HTERT RPE-1 (cell line): ENCODE data around the gene PDK1.

Experiments
- in situ Hi-C: fragments of 300-500 bp; cut with MboI; formaldehyde crosslinking; loops from 4 replicates; pipeline ENCODE4 v1.14.3; 2020; ENCODE audit warnings: low sequenced_read_pairs

The PDK1 gene

DNA sequence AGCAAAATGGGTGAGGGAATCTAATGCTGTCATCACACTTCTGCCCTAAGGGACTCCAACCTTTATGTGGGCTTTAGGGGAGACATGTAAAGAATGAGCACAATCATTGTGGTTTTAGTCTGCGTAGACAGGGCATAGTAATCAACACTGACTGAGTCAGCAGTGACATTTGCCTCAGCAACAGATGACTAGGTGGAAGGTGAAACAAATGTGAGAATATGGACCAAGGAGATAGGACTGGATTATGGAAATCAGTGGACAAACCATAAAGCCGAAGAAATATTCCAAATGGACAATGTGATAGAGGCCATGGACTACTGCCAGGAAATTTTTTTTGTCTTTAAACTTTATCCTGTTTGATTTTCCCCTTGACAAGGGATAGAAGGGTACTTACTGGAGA is 83.9 kb downstream of the PDK1 start:
- in situ Hi-C loops: no loop called here

DNA sequence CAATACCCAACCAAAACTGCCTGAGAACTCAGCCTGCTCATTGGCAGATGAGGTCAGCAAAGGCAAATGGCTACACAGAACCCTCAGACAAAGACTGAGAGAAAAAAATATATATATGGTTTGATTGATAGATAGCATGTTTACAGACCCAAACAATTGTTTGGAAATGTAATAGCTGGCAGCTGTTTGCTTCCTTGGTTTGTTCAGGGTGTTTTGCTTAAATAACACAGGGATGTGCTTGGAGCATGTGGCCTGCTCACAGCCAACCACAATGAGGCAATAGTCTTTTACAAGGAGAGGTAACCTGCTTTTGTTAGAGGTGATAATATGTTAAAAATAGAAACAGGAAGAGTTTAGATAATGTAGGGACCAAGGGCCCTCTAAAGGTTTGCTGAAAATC is 84.5 kb downstream of the PDK1 start:
- in situ Hi-C loops: no loop called here

DNA sequence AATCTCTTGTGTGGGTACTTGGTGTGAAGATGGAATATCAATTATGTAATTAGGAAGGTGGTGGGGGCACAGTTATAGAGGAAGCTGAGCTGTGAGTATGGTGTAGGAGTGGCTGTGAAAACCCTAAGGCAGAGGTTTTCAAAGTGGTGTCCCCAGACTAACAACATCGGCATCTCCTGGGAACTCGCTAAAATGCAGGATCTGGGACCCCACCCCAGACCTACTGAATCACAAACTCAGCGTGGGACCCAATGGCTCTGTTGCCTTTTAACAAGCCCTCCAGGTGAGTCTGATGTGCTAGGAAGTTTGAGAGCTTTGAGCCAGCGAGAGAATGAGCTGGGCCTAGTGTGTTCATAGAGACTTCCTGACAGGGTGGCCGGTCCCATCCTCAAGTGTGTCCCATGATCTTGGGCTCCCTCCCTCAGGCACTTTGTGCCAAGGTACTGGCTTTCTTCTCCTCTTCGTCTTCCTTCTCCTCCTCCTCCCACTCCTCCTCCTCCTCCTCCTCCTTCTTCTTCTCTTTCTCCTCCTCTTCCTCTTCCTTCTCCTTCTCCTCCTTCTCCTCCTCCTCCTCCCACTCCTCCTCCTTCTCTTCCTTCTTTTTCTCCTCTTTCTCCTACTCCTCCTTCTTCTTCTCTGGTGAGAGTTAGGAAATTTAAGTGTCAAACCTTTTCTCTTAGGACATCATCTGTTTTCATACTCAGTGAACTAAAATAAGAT is 86.6 kb downstream of the PDK1 start:
- in situ Hi-C loops: no loop called here

DNA sequence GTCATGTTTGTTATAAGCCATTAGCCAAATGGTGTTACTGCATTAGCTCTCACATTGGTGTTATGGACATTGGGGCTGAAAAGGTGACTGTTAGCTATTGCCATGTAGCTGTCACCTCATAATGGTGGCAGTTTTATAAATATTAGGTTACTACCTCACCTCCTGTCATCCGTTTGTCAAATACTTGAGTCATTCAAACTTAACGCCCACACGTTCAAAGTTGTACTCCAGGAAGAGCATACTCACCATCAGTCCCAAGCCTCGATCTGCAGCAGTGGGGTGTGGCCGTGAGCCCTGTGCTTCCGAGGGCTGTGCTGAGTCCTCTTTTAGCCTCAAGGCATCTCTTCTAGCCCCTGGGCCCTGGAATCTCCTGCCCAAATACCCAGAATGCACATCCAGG is 87.3 kb downstream of the PDK1 start:
- in situ Hi-C loops: no loop called here

DNA sequence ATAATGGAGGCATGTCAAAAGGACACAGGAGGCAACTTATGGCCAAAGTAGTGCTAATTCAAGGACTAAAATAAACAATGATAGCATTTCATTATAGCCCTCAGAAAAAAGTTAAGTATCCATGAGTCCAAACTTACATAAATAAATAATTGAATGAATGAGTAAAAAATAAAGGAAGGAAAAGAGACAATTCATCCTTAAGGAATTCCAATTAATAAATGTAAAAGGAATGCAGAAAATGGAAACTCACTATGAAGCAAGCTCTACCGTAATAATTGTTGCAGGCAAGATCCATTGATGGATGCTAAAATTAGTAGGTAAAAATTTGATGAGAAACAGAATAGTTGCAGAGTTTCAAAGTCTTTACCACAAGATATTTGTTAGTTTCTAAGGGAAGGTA is 91.5 kb downstream of the PDK1 start:
- in situ Hi-C loops: no loop called here

DNA sequence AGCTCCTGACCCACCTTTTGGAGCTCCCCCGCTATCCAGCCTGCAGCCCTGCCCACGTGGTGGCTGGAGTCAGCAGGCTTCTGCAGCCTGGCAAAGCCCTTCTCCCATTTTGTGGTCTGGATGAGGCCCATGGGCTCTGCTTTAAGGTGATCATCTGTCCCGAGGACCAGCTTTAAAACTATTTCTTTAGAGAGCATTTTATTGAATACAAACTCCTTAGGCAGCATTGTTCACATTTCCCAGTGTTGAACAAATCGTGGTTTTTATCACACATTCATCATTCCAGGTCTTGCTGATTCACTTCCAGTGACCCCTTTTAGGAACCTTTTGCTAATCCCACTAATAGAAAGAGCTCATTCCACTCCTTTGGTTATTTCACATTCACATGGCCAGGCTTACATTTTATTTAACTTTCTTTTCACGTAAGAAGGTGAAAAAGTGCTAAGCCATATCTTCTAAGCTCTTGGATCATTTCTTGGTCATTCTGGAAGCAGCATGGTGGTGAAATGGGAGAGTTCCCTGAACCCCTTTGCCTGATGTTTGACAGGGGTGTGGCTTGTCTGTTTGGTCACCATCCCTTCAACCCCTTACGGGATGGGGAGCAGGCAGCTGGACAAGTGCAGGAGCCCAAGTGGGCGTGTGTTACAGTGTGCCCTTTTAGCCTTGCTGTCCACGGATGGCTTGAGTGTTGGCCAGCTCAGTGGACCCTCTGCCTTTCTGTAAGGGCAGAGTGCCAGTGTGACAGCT is 99.4 kb downstream of the PDK1 start:
- in situ Hi-C loops: no loop called here

DNA sequence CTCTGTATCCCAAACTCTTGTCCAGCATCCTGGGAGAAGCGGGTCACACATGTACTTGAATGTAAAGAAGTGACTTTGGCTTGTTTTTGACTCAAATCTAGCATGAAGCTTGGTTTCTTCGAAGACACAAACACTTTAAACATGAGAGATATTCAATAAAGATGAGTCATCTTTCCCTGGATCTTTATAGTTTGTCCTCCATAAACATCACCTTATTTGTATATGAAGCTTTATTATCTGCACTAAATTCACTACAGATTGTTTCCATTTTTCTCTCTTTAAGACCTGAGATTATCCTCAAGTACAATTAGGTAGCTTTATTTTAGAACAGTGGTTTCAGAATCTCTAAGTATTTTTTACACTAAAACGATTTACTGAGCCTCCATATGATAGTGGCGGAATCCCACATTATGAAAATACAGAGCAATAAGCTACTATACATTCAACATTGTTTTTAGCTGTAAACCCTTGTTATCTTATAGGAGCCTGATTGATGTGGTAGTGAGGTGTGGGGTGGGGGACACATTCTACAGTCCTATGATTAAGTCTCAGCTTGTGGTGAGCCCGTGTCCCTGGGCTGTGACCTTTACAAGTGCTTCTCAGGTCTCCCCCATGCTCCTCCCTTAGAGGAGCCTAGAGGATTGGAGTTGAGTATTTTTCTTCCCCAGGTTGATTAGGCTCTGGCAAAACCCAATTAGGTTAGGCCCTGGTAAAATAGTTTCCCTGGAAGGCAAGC is 100.1 kb downstream of the PDK1 start:
- in situ Hi-C loops: no loop called here
